ENCODE results near the gene TNF.
A peak's percentile ranks its signal among the peaks of the same experiment; 100 is the strongest.
"Not testable (repeated sequence)": the region's sequence is repeated elsewhere in the genome, so short reads cannot be mapped to it uniquely, and the experiment has no call there.

The TNF gene

DNA sequence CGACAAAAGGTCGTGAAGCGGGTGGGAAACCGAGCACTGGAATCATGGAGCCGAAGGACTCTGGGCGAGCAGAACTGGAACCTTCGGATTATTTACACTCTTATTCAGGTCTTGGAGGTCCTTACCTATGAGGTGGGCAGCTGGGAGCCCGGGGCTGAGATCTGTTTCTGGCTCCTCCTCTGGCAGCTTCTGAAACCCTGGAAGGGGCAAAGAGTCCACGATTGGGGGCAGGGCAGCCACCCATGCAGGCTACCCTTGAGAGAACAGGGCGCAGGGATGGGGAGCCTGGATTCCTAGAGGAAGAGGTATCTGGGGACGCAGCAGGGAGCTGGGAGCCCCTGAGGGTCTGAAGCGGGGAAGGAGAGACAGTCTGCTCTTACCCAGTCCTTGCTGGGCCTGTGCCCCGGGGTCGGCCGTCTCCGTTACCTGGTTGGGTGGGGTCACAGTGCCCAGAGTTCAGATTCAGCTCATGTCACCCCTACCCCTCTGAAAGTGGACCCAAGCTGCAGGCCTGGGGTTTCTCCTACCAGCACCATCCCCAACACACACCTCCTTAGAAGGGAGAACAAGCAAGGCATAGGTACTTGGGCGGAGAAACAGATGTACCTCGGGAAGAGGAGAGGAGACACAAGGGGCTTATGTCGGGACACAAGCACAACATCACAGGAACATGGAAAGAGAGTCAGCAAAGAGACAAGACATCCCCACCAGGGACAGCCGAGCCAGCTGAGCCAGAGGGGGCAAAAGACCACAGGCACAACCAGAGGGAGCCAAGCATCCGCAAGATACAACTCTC is 6.3 kb downstream of the TNF start:
- H3K4me3 ChIP-seq (ENCODE audit: low read length): peak overlapping the region; percentile 86
- no peak for DNase-seq (ENCODE audit: low read depth, low spot score)

GRCh38 chr6:31582230-31582643 is 6.9 kb downstream of the TNF start, which contains the start of gene LTB:
LTB (minus strand) TSS chr6:31582424; CDS start chr6:31582417, 7 bp downstream.
- peak; percentile 61 for DNase-seq (ENCODE audit: low read depth, low spot score)
- H3K4me3 ChIP-seq (ENCODE audit: low read length): peak within 1 kb of the TSS; percentile 86

DNA sequence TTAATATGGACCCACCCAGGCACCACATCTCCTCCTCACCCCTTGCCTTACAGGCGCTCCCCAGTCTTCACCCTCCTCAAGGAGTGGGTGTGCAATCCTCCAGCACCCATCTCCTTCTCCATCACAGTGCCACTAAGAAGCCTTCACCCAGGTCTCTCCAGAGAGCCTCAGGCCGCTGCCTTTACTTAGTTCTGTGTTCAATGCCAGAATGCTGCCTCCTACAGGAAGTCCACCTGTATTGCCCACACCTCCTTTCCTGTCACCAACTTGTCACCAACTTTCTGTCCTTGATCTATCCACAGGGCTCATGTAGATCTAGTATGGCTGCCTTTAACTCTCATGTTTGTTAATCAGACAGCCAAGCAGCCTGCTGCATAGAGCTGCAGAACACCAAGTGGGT is 10.1 kb downstream of the TNF start:
- peak; percentile 81 for DNase-seq (ENCODE audit: low read depth, low spot score)
- no peak overlapping the region for H3K4me3 ChIP-seq (ENCODE audit: low read length)

- H3K4me3 ChIP-seq (ENCODE audit: low read length): peak within 1 kb of the TSS; percentile 2
- DNase-seq (ENCODE audit: low read depth, low spot score): no peak
These were observed 10.6 kb downstream of the TNF start, which contains the start of gene LST1 for GRCh38 chr6:31586008-31586407. LST1 (plus strand) TSS chr6:31586277; CDS start chr6:31587300, 1,023 bp downstream.

DNA sequence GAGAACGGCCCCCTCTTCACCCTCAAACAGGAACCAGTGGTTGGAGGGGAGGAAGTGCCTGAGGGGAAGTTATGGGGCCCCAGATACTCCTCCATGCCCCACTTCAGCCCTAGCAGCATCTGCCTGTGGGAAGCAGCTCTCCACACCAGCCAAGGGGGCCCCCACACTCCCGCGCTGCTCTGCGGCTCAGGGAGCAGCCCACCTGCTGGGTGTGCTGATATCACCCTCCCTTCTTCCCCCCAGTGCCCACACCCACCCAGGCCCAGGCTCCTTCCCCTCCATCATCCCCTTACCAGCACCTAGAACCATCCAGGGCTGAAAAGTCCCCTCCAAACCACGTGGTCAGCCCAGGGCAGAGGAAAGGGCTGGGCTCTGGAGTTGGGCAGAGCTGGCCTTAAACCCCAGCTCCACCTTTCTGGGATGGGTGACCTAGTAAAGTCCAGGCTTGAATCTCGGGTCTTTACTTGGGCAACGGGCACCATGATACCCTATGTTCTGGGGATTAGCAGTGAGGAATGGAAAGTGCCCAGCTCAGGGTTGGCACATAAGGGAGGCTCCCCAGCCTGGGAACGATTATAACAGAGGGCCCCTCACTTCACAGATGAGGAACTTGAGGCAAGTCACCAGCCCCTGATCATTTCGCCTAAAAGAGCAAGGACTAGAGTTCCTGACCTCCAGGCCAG is 11.4 kb downstream of the TNF start:
- peak; percentile 84 for DNase-seq (ENCODE audit: low read depth, low spot score)
- peak overlapping the region; percentile 2 for H3K4me3 ChIP-seq (ENCODE audit: low read length)

GRCh38 chr6:31587791-31588777 is 12.7 kb downstream of the TNF start:
- no peak overlapping the region for H3K4me3 ChIP-seq (ENCODE audit: low read length)
- no peak for DNase-seq (ENCODE audit: low read depth, low spot score)

DNA sequence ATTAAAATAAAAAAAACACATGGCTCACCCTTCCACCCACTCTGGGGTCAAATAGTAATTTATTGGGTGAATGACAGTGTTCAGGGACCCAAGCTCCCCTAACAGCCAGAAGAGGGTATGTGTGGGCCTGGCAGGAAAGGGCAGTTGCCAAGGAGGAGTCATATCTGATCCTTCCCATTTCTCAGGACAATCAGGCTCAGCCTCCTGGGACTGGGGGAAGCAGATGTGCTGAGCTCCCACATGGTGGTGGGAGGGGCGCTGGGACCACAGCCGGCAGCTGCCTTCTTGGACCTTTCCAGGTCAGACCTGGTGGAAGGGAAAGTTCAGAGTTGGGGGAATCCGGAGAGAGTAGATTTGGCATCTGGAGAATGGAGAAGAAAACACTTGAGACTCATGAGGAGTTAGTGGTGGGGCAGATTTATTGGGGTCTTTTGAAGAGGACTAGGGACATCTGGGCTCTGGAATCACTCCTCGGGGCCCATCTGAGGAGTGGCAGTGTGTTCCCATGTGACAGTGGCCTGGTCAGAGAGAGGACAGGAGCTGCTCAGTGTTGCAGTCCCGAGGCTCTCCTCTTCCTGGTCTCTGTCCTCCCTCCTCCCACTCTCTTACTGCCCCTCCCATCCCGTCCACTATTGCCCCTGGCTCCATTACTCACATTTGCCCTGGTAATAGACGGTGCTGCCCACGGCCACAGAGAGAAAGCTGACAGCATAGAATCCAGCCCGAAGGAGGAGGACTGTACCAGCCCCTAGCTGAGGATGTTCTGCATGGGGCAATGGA is 13.7 kb downstream of the TNF start:
- no peak for DNase-seq (ENCODE audit: low read depth, low spot score)
- H3K4me3 ChIP-seq (ENCODE audit: low read length): no peak overlapping the region

- not testable (repeated sequence) for H3K4me3 ChIP-seq (ENCODE audit: low read length); DNase-seq (ENCODE audit: low read depth, low spot score)
These were observed 15.3 kb downstream of the TNF start for GRCh38 chr6:31590691-31591090.

DNA sequence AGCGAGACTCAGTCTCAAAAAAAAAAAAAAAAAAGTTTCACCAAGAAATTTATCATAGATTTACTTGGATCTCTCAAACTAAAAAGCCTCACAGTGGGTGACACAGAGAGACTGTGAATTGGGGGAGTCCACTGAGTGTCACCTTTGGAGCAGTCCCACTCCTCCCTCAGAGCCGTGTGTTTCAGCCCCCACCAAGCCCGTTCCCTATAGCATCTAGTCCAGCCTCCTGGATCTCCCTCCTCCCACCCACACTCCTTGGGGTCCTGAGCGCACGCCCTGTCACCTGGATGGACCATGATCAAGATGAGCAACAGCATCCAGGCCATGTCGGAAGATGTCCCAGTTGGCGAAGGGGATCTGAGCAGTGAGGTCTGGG is 17.0 kb downstream of the TNF start:
- DNase-seq (ENCODE audit: low read depth, low spot score): no peak
- no peak overlapping the region for H3K4me3 ChIP-seq (ENCODE audit: low read length)

DNA sequence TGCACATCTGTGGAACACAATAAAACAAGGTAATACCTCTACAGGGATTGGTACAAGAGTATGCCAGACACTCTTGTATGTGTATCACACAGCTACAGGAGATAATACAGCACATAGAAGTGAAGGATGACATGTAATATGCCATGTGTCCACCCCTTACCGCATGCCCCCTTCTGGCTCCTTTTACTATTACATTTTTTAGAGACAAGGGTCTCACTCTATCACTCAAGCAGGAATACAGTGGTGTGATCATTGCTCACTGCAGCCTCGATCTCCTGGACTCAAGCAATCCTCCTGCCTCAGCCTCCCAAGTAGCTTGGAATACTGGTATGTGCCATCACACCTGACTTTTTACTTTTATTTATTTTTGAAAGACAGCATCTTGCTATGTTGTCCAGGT is 21.6 kb downstream of the TNF start:
- no peak overlapping the region for H3K4me3 ChIP-seq (ENCODE audit: low read length)
- DNase-seq (ENCODE audit: low read depth, low spot score): peak; percentile 79

GRCh38 chr6:31607317-31607716 is 32.0 kb downstream of the TNF start:
- DNase-seq (ENCODE audit: low read depth, low spot score): no peak
- no peak overlapping the region for H3K4me3 ChIP-seq (ENCODE audit: low read length)

DNA sequence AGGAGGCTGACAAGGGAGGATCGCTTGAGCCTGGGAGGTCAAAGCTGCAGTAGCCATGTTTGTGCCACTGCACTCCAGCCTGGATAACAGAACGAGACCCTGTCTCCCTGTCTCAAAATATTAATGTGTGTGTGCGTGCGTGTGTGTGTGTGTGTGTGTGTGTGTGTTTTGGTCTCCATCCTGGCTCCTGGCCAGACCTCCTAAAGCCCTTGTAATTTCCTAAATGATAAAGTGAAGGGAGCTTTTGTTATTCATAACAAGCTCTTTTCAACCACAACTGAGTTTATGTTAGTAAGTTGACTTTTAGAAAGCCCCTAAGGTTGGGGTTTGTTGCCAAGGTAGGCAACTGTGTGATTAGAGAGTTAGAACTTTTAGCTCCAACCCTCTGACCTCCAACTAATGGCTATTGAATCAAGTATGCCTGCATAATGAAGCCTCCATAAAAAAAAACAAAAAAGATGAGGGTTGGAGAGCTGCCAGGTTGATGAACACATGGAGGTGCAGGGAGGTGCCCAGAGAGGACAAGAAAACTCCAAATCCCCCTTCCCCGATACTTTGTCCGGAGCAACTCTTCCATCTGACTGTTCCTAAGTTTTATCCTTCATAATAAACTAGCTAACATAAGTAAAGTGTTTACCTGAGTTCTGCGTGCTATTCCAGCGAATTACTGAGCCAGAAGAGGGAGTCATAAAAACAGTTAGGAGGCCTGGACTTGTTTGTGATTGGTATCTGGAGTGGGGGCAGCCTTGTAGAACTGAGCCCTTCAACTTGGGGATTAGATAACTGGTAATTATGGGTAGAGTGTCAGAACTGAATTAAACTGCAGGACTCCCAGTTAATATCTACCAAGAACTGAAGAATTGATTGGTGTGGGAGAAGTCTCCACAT is 34.4 kb downstream of the TNF start:
- H3K4me3 ChIP-seq (ENCODE audit: low read length): no peak overlapping the region
- DNase-seq (ENCODE audit: low read depth, low spot score): no peak

DNA sequence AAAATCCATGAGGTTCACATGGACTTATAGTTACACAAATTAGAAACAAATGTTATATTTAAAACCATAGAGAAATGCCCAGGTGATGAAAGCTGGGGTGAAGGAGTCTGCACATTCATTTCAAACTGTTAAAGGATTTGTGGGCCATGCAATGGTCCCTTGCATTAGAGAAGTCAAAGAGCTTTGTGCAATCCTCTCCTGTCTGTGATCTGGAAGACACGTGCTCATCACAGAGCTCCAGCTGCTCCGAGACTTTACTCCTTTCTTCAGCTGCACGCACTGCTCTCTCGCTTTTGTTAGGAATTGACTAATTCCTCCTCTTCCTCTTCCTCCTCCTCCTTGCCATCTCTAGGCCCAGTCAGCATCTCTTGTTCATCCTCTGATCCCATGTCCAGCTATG is 35.6 kb downstream of the TNF start:
- DNase-seq (ENCODE audit: low read depth, low spot score): no peak
- no peak overlapping the region for H3K4me3 ChIP-seq (ENCODE audit: low read length)

- no peak for DNase-seq (ENCODE audit: low read depth, low spot score)
These were observed 38.8 kb downstream of the TNF start for GRCh38 chr6:31614075-31614619.

DNA sequence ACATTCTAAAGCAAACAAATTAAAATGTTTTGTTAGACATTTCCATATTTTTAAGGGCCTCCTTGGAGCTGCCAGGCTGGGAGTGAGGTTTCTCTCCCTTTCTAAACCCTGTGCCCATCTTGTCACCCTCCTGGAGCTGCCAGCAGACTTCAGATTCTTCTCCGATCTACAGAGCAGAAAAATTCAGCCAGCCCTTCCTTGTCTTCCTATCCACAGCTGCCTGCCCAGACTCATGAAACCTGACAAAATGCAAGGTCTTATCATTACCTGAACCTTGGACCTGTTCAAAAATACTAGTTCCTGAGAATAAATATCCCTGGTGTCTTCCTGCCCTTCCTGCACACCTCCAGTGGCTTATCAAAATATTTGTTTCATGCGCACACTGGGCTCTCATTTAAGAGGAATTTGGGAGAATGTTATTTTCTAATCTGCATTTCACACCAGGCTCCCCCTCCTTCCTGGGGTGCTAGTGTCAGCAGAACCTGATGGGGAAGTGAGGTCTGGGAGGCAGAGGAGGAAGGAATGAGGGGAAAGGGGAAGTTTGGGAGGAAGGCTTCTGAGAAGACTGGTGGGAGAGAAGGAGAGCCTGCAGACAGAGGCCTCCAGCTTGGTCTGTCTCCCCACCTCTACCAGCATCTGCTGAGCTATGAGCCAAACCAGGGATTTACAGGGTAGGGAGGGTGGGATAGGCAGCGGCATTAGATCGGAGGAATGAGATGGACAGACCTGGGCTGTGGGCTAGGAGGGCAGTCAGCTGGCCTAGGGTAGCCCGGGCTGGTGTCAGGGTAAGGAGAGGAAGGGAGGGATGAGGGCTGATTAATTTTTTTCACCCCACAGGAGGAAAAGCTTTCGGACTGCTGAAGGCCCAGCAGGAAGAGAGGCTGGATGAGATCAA is 39.6 kb downstream of the TNF start, which contains the start of gene AIF1:
TSS of gene AIF1 (plus strand) at position 551 of the 895 bp plus-strand sequence. CDS start at position 647, 96 bp downstream.
- DNase-seq (ENCODE audit: low read depth, low spot score): no peak
- peak within 1 kb of the TSS; percentile 85 for H3K4me3 ChIP-seq (ENCODE audit: low read length)

More at GRCh38 chr6:31614075-31614619, 38.8 kb downstream of the TNF start:
- no peak overlapping the region for H3K4me3 ChIP-seq (ENCODE audit: low read length)

- peak overlapping the region; percentile 85 for H3K4me3 ChIP-seq (ENCODE audit: low read length)
- peak; percentile 85 for DNase-seq (ENCODE audit: low read depth, low spot score)
These were observed 40.4 kb downstream of the TNF start for GRCh38 chr6:31615748-31616147.

All from Jurkat, Clone E6-1 (cell line).